Fibroblast of mammary gland (primary cell): Measurements from ENCODE around the gene EMC6.

Experiments
- DNase-seq: peaks from one replicate; pipeline ENCODE4 v3.0.0-alpha.2; 2010; ENCODE audit warnings: low read depth
- H3K4me3 ChIP-seq: 2 replicates; pipeline ENCODE4 v1.5.1; 2011; ENCODE audit warnings: low read depth, mild to moderate bottlenecking, low read length, moderate library complexity; ENCODE audit not compliant: control insufficient read depth
- TF ChIP-seq, protein P1 (sequence below): conservative IDR thresholded peaks from 2 replicates; pipeline ENCODE4 v1.5.1; 2011; ENCODE audit warnings: low read depth, low read length, inconsistent platforms; ENCODE audit not compliant: control insufficient read depth, insufficient read depth

The EMC6 gene

GRCh38 chr17:3708366-3708765 is 39.8 kb downstream of the EMC6 start:
- TF ChIP-seq, protein P1, sequence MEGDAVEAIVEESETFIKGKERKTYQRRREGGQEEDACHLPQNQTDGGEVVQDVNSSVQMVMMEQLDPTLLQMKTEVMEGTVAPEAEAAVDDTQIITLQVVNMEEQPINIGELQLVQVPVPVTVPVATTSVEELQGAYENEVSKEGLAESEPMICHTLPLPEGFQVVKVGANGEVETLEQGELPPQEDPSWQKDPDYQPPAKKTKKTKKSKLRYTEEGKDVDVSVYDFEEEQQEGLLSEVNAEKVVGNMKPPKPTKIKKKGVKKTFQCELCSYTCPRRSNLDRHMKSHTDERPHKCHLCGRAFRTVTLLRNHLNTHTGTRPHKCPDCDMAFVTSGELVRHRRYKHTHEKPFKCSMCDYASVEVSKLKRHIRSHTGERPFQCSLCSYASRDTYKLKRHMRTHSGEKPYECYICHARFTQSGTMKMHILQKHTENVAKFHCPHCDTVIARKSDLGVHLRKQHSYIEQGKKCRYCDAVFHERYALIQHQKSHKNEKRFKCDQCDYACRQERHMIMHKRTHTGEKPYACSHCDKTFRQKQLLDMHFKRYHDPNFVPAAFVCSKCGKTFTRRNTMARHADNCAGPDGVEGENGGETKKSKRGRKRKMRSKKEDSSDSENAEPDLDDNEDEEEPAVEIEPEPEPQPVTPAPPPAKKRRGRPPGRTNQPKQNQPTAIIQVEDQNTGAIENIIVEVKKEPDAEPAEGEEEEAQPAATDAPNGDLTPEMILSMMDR: no peak
- DNase-seq: no peak
- no peak overlapping the region for H3K4me3 ChIP-seq

DNA sequence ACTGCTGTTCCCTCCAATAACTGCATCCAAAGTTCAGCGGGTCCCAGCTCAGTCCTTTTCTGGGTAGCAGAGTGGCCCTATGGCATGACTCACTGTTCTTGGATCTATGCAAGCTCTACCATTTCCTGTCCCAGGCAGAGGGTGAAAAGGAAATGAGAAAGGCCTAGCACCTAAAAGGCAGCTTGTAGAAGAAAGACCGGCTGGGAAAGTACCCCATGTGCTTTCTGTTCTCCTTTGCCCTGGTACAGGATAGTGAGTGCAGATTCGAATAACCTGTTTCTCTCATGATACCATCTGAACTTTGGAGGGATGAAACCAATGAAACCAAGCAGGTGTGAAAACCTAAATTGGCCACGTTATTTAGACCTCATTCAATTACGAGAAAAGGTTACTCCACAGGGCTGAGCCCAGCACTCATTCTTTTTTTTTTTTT is 42.4 kb downstream of the EMC6 start:
- no peak overlapping the region for H3K4me3 ChIP-seq
- peak; percentile 64 for DNase-seq
- TF ChIP-seq, protein P1: no peak

GRCh38 chr17:3712811-3713463 is 44.3 kb downstream of the EMC6 start:
- H3K4me3 ChIP-seq: no peak overlapping the region
- no peak for DNase-seq
- TF ChIP-seq, protein P1: no peak

GRCh38 chr17:3715296-3715695 is 46.7 kb downstream of the EMC6 start:
- no peak overlapping the region for H3K4me3 ChIP-seq
- no peak for DNase-seq
- TF ChIP-seq, protein P1: no peak

- TF ChIP-seq, protein P1: no peak
- no peak for DNase-seq
- no peak overlapping the region for H3K4me3 ChIP-seq
Measured at GRCh38 chr17:3718201-3718600, 49.6 kb downstream of the EMC6 start.

GRCh38 chr17:3719265-3719664 is 50.7 kb downstream of the EMC6 start:
- no peak overlapping the region for H3K4me3 ChIP-seq
- TF ChIP-seq, protein P1: no peak
- DNase-seq: no peak
